ENCODE data around the gene ZNF276.

ZNF276 gene

GRCh38 chr16:89707695-89708094, 13.6 kb upstream of the ZNF276 start:
- no peak for DNase-seq (ENCODE audit: extremely low spot score)
- CTCF ChIA-PET = no interaction called here
- TF ChIP-seq FOXM1 (IDR thresholded peaks at IDR 0.05; ENCODE audit: borderline replicate concordance) = no peak
- no peak for TF ChIP-seq L3MBTL2 (conservative IDR thresholded peaks at IDR 0.05)
- no peak for TF ChIP-seq TARDBP (IDR thresholded peaks at IDR 0.05)
- no peak for TF ChIP-seq SP1 (IDR thresholded peaks at IDR 0.05)
- POLR2A ChIA-PET = interaction anchor here (1.8 to 2.2 kb wide), 2 partner anchors 9 to 13 kb away, joined by 5 to 14 read pairs; no protein-coding TSS in a partner anchor

GRCh38 chr16:89708481-89708931, 12.8 kb upstream of the ZNF276 start:
- CTCF ChIA-PET = no interaction called here
- POLR2A ChIA-PET = interaction anchor here (0.9 to 1.2 kb wide), 2 partner anchors 12 to 165 kb away, joined by 3 read pairs; partner anchors contain the start of genes TCF25 and VPS9D1
- TF ChIP-seq NFRKB (IDR thresholded peaks at IDR 0.05) (no peak), TARDBP (IDR thresholded peaks at IDR 0.05) (no peak), HDGF (IDR thresholded peaks at IDR 0.05; ENCODE audit: borderline replicate concordance) (no peak), LEF1 (IDR thresholded peaks at IDR 0.05; ENCODE audit: borderline replicate concordance) (no peak), PKNOX1 (IDR thresholded peaks at IDR 0.05) (no peak), SUZ12 (IDR thresholded peaks at IDR 0.05) (no peak), FOXK2 (IDR thresholded peaks at IDR 0.05) (no peak), ELF4 (IDR thresholded peaks at IDR 0.05) (no peak), SP1 (IDR thresholded peaks at IDR 0.05) (no peak), BHLHE40 (IDR thresholded peaks at IDR 0.05; ENCODE audit: borderline replicate concordance) (no peak), ZNF384 (IDR thresholded peaks at IDR 0.05) (no peak), ARNT (IDR thresholded peaks at IDR 0.05) (no peak), L3MBTL2 (conservative IDR thresholded peaks at IDR 0.05) (no peak), CTBP1 (IDR thresholded peaks at IDR 0.05; ENCODE audit: borderline replicate concordance) (no peak), FOXM1 (IDR thresholded peaks at IDR 0.05; ENCODE audit: borderline replicate concordance) (no peak), FOXA1 (IDR thresholded peaks at IDR 0.05) (no peak)
- no peak for DNase-seq (ENCODE audit: extremely low spot score)

- CTCF ChIA-PET = no interaction called here
- DNase-seq (ENCODE audit: extremely low spot score) = no peak
- POLR2A ChIA-PET = interaction anchor here (0.9 to 1.2 kb wide), 3 partner anchors 11 to 164 kb away, joined by 3 read pairs; partner anchors contain the start of genes TCF25 and VPS9D1
- TF ChIP-seq NFRKB (IDR thresholded peaks at IDR 0.05) (no peak), CTBP1 (IDR thresholded peaks at IDR 0.05; ENCODE audit: borderline replicate concordance) (no peak), HDGF (IDR thresholded peaks at IDR 0.05; ENCODE audit: borderline replicate concordance) (no peak), ZNF384 (IDR thresholded peaks at IDR 0.05) (no peak), SUZ12 (IDR thresholded peaks at IDR 0.05) (no peak)
These were observed 12.2 kb upstream of the ZNF276 start for GRCh38 chr16:89709166-89709565.

GRCh38 chr16:89709716-89710432, 11.5 kb upstream of the ZNF276 start:
- POLR2A ChIA-PET = interaction anchor here (0.9 to 1.2 kb wide), 3 partner anchors 10 to 14 kb away, joined by 3 read pairs; partner anchors contain the start of gene VPS9D1

GRCh38 chr16:89710709-89711564, 10.4 kb upstream of the ZNF276 start:
- ChIA-PET CTCF (no interaction called here), POLR2A (interaction anchor here (0.7 to 1.1 kb wide), 3 partner anchors 9 to 212 kb away, joined by 3 read pairs; partner anchors contain the start of gene TCF25)
- no peak for DNase-seq (ENCODE audit: extremely low spot score)
- TF ChIP-seq L3MBTL2 (conservative IDR thresholded peaks at IDR 0.05) = no peak
- TF ChIP-seq FOXA1 (IDR thresholded peaks at IDR 0.05) = no peak
- TF ChIP-seq SUZ12 (IDR thresholded peaks at IDR 0.05) = no peak
- TF ChIP-seq HDGF (IDR thresholded peaks at IDR 0.05; ENCODE audit: borderline replicate concordance) = no peak
- no peak for TF ChIP-seq FOXK2 (IDR thresholded peaks at IDR 0.05)
- no peak for TF ChIP-seq ARNT (IDR thresholded peaks at IDR 0.05)
- no peak for TF ChIP-seq TARDBP (IDR thresholded peaks at IDR 0.05)
- TF ChIP-seq NFRKB (IDR thresholded peaks at IDR 0.05) = no peak
- TF ChIP-seq CTBP1 (IDR thresholded peaks at IDR 0.05; ENCODE audit: borderline replicate concordance) = no peak
- TF ChIP-seq ELF4 (IDR thresholded peaks at IDR 0.05) = no peak
- TF ChIP-seq SP1 (IDR thresholded peaks at IDR 0.05) = no peak
- TF ChIP-seq FOXM1 (IDR thresholded peaks at IDR 0.05; ENCODE audit: borderline replicate concordance) = no peak
- TF ChIP-seq LEF1 (IDR thresholded peaks at IDR 0.05; ENCODE audit: borderline replicate concordance) = no peak
- TF ChIP-seq ZNF384 (IDR thresholded peaks at IDR 0.05) = no peak
- TF ChIP-seq PKNOX1 (IDR thresholded peaks at IDR 0.05) = no peak
- TF ChIP-seq BHLHE40 (IDR thresholded peaks at IDR 0.05; ENCODE audit: borderline replicate concordance) = no peak

More at GRCh38 chr16:89709716-89710432, 11.5 kb upstream of the ZNF276 start:
- TF ChIP-seq FOXA1 (IDR thresholded peaks at IDR 0.05) = no peak
- no peak for TF ChIP-seq BHLHE40 (IDR thresholded peaks at IDR 0.05; ENCODE audit: borderline replicate concordance)
- no peak for TF ChIP-seq TARDBP (IDR thresholded peaks at IDR 0.05)
- TF ChIP-seq ARNT (IDR thresholded peaks at IDR 0.05) = no peak
- TF ChIP-seq FOXK2 (IDR thresholded peaks at IDR 0.05) = no peak
- no peak for TF ChIP-seq ELF4 (IDR thresholded peaks at IDR 0.05)
- no peak for TF ChIP-seq L3MBTL2 (conservative IDR thresholded peaks at IDR 0.05)
- TF ChIP-seq ZNF384 (IDR thresholded peaks at IDR 0.05) = no peak
- TF ChIP-seq CTBP1 (IDR thresholded peaks at IDR 0.05; ENCODE audit: borderline replicate concordance) = no peak
- TF ChIP-seq SUZ12 (IDR thresholded peaks at IDR 0.05) = no peak
- TF ChIP-seq PKNOX1 (IDR thresholded peaks at IDR 0.05) = no peak
- no peak for TF ChIP-seq HDGF (IDR thresholded peaks at IDR 0.05; ENCODE audit: borderline replicate concordance)
- no peak for TF ChIP-seq NFRKB (IDR thresholded peaks at IDR 0.05)
- TF ChIP-seq SP1 (IDR thresholded peaks at IDR 0.05) = no peak
- no peak for TF ChIP-seq FOXM1 (IDR thresholded peaks at IDR 0.05; ENCODE audit: borderline replicate concordance)
- TF ChIP-seq LEF1 (IDR thresholded peaks at IDR 0.05; ENCODE audit: borderline replicate concordance) = no peak
- DNase-seq (ENCODE audit: extremely low spot score) = no peak
- CTCF ChIA-PET = no interaction called here

All from HEK293T (cell line).